Measurements from ENCODE around the gene PKP1.
A peak's percentile ranks its signal among the peaks of the same experiment; 100 is the strongest.

The PKP1 gene

GRCh38 chr1:201299968-201300367, 16.7 kb downstream of the PKP1 start:
- in situ Hi-C loops (cut with MboI; ENCODE audit: low pct_unique_long_range_greater_than_20kb, low sequenced_read_pairs), result no loop called here

GRCh38 chr1:201300641-201301040, 17.3 kb downstream of the PKP1 start:
- in situ Hi-C loops (cut with MboI; ENCODE audit: low pct_unique_long_range_greater_than_20kb, low sequenced_read_pairs), result no loop called here
- DNase-seq, result no peak

More at GRCh38 chr1:201299968-201300367, 16.7 kb downstream of the PKP1 start:
- no peak for DNase-seq

- in situ Hi-C loops (cut with MboI; ENCODE audit: low pct_unique_long_range_greater_than_20kb, low sequenced_read_pairs), result no loop called here
- DNase-seq, result no peak
Measured at GRCh38 chr1:201302163-201303152, 19.2 kb downstream of the PKP1 start.

GRCh38 chr1:201304126-201304525, 20.8 kb downstream of the PKP1 start:
- no peak for DNase-seq
- in situ Hi-C loops (cut with MboI; ENCODE audit: low pct_unique_long_range_greater_than_20kb, low sequenced_read_pairs), result no loop called here

GRCh38 chr1:201305815-201306214, 22.5 kb downstream of the PKP1 start:
- no peak for DNase-seq
- in situ Hi-C loops (cut with MboI; ENCODE audit: low pct_unique_long_range_greater_than_20kb, low sequenced_read_pairs), result no loop called here

- no peak for DNase-seq
- in situ Hi-C loops (cut with MboI; ENCODE audit: low pct_unique_long_range_greater_than_20kb, low sequenced_read_pairs), result no loop called here
Measured at GRCh38 chr1:201307231-201307630, 23.9 kb downstream of the PKP1 start.

- in situ Hi-C loops (cut with MboI; ENCODE audit: low pct_unique_long_range_greater_than_20kb, low sequenced_read_pairs), result no loop called here
Measured at GRCh38 chr1:201307760-201308499, 24.6 kb downstream of the PKP1 start.

GRCh38 chr1:201309416-201309815, 26.1 kb downstream of the PKP1 start:
- in situ Hi-C loops (cut with MboI; ENCODE audit: low pct_unique_long_range_greater_than_20kb, low sequenced_read_pairs), result no loop called here
- DNase-seq, result peak; percentile 31

More at GRCh38 chr1:201307760-201308499, 24.6 kb downstream of the PKP1 start:
- DNase-seq, result no peak

GRCh38 chr1:201310251-201310985, 27.1 kb downstream of the PKP1 start:
- in situ Hi-C loops (cut with MboI; ENCODE audit: low pct_unique_long_range_greater_than_20kb, low sequenced_read_pairs), result no loop called here
- DNase-seq, result no peak

GRCh38 chr1:201310986-201311355, 27.7 kb downstream of the PKP1 start:
- in situ Hi-C loops (cut with MboI; ENCODE audit: low pct_unique_long_range_greater_than_20kb, low sequenced_read_pairs), result no loop called here

GRCh38 chr1:201311356-201312011, 28.2 kb downstream of the PKP1 start:
- DNase-seq, result peak; percentile 23
- in situ Hi-C loops (cut with MboI; ENCODE audit: low pct_unique_long_range_greater_than_20kb, low sequenced_read_pairs), result no loop called here

More at GRCh38 chr1:201310986-201311355, 27.7 kb downstream of the PKP1 start:
- DNase-seq, result no peak

GRCh38 chr1:201312298-201312697, 29.0 kb downstream of the PKP1 start:
- no peak for DNase-seq
- in situ Hi-C loops (cut with MboI; ENCODE audit: low pct_unique_long_range_greater_than_20kb, low sequenced_read_pairs), result no loop called here

GRCh38 chr1:201313086-201313485, 29.8 kb downstream of the PKP1 start:
- in situ Hi-C loops (cut with MboI; ENCODE audit: low pct_unique_long_range_greater_than_20kb, low sequenced_read_pairs), result no loop called here
- no peak for DNase-seq

- DNase-seq, result no peak
- in situ Hi-C loops (cut with MboI; ENCODE audit: low pct_unique_long_range_greater_than_20kb, low sequenced_read_pairs), result no loop called here
Measured at GRCh38 chr1:201316556-201316955, 33.2 kb downstream of the PKP1 start.

- in situ Hi-C loops (cut with MboI; ENCODE audit: low pct_unique_long_range_greater_than_20kb, low sequenced_read_pairs), result no loop called here
Measured at GRCh38 chr1:201317551-201317950, 34.2 kb downstream of the PKP1 start.

GRCh38 chr1:201318504-201319340, 35.4 kb downstream of the PKP1 start:
- no peak for DNase-seq
- in situ Hi-C loops (cut with MboI; ENCODE audit: low pct_unique_long_range_greater_than_20kb, low sequenced_read_pairs), result no loop called here

More at GRCh38 chr1:201317551-201317950, 34.2 kb downstream of the PKP1 start:
- no peak for DNase-seq

- no peak for DNase-seq
- in situ Hi-C loops (cut with MboI; ENCODE audit: low pct_unique_long_range_greater_than_20kb, low sequenced_read_pairs), result no loop called here
Measured at GRCh38 chr1:201319631-201320030, 36.3 kb downstream of the PKP1 start.

GRCh38 chr1:201320168-201320788, 37.0 kb downstream of the PKP1 start:
- in situ Hi-C loops (cut with MboI; ENCODE audit: low pct_unique_long_range_greater_than_20kb, low sequenced_read_pairs), result no loop called here
- DNase-seq, result no peak
